ENCODE results near the gene TXNDC11. TPM values are rescaled to one million over a fixed set of nuclear protein-coding genes. Genes with fewer than 3 reads are reported as not detected.
A peak's percentile ranks its signal among the peaks of the same experiment; 100 is the strongest.

Gene TXNDC11
- total RNA-seq, 1 experiment from 2014 or later, result 30.9 TPM

DNA sequence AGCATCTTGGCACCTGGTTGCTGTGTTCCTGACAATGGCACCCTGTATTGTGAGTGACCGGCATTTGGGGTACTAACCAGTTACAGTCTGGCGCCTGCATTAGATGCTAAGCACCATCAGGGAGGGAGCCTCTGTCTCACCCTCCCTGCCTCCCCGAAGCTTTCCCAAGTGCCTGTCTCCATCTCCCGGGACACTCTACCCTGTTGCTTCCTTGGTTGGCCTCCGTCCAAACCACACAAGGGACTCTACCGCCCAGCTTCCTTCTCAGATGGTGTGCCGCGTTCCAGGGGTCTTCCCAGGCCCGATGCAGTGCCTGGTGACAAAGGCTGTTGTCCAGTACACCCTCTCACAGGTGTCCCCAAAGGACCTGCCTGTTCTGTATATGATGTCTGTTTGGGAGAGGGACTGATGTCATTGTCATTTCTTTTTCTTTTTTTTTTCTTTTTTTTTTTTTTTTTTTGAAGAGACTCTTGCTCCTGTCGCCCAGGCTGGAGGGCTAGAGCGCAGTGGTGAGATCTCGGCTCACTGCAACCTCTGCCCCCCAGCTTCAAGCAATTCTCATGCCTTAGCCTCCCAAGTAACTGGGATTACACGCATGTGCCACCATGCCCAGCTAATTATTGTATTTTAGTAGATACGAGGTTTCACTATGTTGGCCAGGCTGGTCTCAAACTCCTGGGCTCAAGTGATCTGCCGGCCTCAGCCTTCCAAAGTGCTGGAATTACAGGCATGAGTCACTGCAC, 67.7 kb downstream of the TXNDC11 start:
- Histone ChIP-seq H3K4me2 (no peak overlapping the region), H3F3A (ENCODE audit: insufficient read depth, low read depth) (peaks cover 16% of the 10 kb centered on the region; the same call in 1 of the 2 replicates), H3K36me3 (ENCODE audit: low read depth) (0 out of 2 replicates have a peak, but pooled peaks cover 4% of the 10 kb centered on the region), H3K27me3 (ENCODE audit: insufficient read depth, low read depth) (no peaks in the 10 kb centered on the region), H3K4me1 (replicated peaks; ENCODE audit: insufficient read depth) (no peaks in the 10 kb centered on the region), H3K27ac (no peak overlapping the region), H3K79me2 (ENCODE audit: low read depth) (no peaks in the 10 kb centered on the region), H3K9me2 (ENCODE audit: insufficient read depth) (no peaks in the 10 kb centered on the region), H4K20me1 (ENCODE audit: insufficient read depth) (no peaks in the 10 kb centered on the region), H2AFZ (no peak overlapping the region), H3K9me3 (ENCODE audit: insufficient read depth, low read depth) (no peaks in the 10 kb centered on the region), H3K4me3 (no peak overlapping the region)
- TF ChIP-seq CTCF (conservative IDR thresholded peaks at IDR 0.05), result no peak
- no peak for TF ChIP-seq EZH2 (IDR thresholded peaks at IDR 0.05; ENCODE audit: low read depth)
- ChIA-PET CTCF (no interaction called here), POLR2A (ENCODE audit: unreplicated experiment) (interaction anchor here (0.6 kb wide), 1 partner anchor 143 kb away, joined by 4 read pairs; no protein-coding TSS in a partner anchor)
- intact Hi-C loops (cut with micrococcal nuclease; ENCODE audit: unreplicated experiment), result loop anchor here (1.0 to 10.0 kb wide), 3 partner anchors 62 to 270 kb away; no protein-coding TSS in a partner anchor
- peak in 1 of 2 experiments; percentile 44 for DNase-seq
- no TSS peak for BruUV-seq (replicated peaks)

DNA sequence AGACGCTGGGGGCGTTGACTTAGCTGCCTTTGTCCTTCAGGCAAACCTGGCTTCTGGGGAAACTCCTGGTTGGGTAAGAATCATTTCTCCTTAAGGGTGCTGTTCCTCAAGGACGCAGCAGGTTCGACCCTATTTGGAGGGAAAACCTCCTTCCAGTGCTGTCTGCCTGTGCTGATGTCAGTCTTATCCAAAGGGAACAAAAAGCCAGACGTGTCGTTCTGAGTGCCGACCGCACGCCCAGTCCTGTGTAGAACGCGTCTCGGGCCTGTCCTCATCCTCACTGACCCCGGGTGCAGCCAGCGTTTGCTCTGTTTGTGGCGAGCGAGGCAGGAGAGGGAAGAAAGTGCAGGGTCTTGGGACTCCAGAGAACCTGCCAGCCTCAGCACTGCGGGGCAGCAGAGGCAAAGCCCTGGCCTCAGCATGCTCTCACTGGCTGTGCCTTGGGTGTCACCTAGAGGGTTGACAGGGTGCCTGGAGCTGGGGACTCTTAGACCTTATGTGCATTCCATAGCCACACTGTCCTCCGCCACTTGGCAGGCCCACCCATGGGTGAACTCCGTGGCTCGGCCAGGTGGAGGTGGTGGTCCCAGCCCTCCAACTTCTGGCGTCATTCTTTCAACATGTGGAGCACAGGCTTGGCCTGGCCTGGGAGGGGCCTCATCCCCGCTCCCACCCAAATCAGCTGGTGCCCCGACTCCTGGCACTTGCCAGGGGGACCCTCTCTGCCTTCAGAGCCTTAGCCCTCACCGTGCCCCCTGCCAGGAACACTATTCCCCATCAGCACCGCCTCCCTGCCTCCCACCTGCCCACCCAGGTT, 68.4 kb downstream of the TXNDC11 start:
- intact Hi-C loops (cut with micrococcal nuclease; ENCODE audit: unreplicated experiment), result loop anchor here (2.0 to 10.0 kb wide), 2 partner anchors 61 to 269 kb away; no protein-coding TSS in a partner anchor
- Histone ChIP-seq H4K20me1 (ENCODE audit: insufficient read depth) (no peaks in the 10 kb centered on the region), H3K9me3 (ENCODE audit: insufficient read depth, low read depth) (no peaks in the 10 kb centered on the region), H3K36me3 (ENCODE audit: low read depth) (0 out of 2 replicates have a peak, but pooled peaks cover 4% of the 10 kb centered on the region), H3K4me1 (replicated peaks; ENCODE audit: insufficient read depth) (no peaks in the 10 kb centered on the region), H3K27ac (no peak overlapping the region), H3F3A (ENCODE audit: insufficient read depth, low read depth) (peaks cover 16% of the 10 kb centered on the region; the same call in 1 of the 2 replicates), H3K27me3 (ENCODE audit: insufficient read depth, low read depth) (no peaks in the 10 kb centered on the region), H3K4me3 (no peak overlapping the region), H3K4me2 (no peak overlapping the region), H3K9me2 (ENCODE audit: insufficient read depth) (no peaks in the 10 kb centered on the region), H3K79me2 (ENCODE audit: low read depth) (no peaks in the 10 kb centered on the region), H2AFZ (no peak overlapping the region)
- no TSS peak for BruUV-seq (replicated peaks)
- ChIA-PET CTCF (no interaction called here), POLR2A (ENCODE audit: unreplicated experiment) (no interaction called here)
- no peak for DNase-seq
- TF ChIP-seq CTCF (conservative IDR thresholded peaks at IDR 0.05), result no peak
- no peak for TF ChIP-seq EZH2 (IDR thresholded peaks at IDR 0.05; ENCODE audit: low read depth)

Measured in PC-9 (cell line).